ENCODE data around the gene EXTL2.
"Not testable (repeated sequence)": the region's sequence is repeated elsewhere in the genome, so short reads cannot be mapped to it uniquely, and the experiment has no call there.

The EXTL2 gene

GRCh38 chr1:100936194-100936967, 41.7 kb upstream of the EXTL2 start:
- no peak for TF ChIP-seq CTCF (IDR thresholded peaks at IDR 0.05; ENCODE audit: low read depth, low read length, missing control alignments)
- no peak overlapping the region for H3K4me3 ChIP-seq (replicated peaks; ENCODE audit: low read depth, low read length)
- DNase-seq (ENCODE audit: extremely low read depth, low read depth) = no peak

- not testable (repeated sequence) for H3K4me3 ChIP-seq (replicated peaks; ENCODE audit: low read depth, low read length); DNase-seq (ENCODE audit: extremely low read depth, low read depth)
Measured at GRCh38 chr1:100933555-100933954, 38.9 kb upstream of the EXTL2 start.

- DNase-seq (ENCODE audit: extremely low read depth, low read depth) = no peak
- TF ChIP-seq CTCF (IDR thresholded peaks at IDR 0.05; ENCODE audit: low read depth, low read length, missing control alignments) = no peak
- H3K4me3 ChIP-seq (replicated peaks; ENCODE audit: low read depth, low read length) = no peak overlapping the region
Measured at GRCh38 chr1:100931716-100932115, 37.1 kb upstream of the EXTL2 start.

- DNase-seq (ENCODE audit: extremely low read depth, low read depth) = no peak
- TF ChIP-seq CTCF (IDR thresholded peaks at IDR 0.05; ENCODE audit: low read depth, low read length, missing control alignments) = no peak
- no peak overlapping the region for H3K4me3 ChIP-seq (replicated peaks; ENCODE audit: low read depth, low read length)
Measured at GRCh38 chr1:100930494-100930893, 35.9 kb upstream of the EXTL2 start.

GRCh38 chr1:100928128-100928527, 33.5 kb upstream of the EXTL2 start:
- TF ChIP-seq CTCF (IDR thresholded peaks at IDR 0.05; ENCODE audit: low read depth, low read length, missing control alignments) = peak; percentile 20
- no peak for DNase-seq (ENCODE audit: extremely low read depth, low read depth)
- no peak overlapping the region for H3K4me3 ChIP-seq (replicated peaks; ENCODE audit: low read depth, low read length)

GRCh38 chr1:100927276-100927675, 32.6 kb upstream of the EXTL2 start:
- TF ChIP-seq CTCF (IDR thresholded peaks at IDR 0.05; ENCODE audit: low read depth, low read length, missing control alignments) = no peak
- H3K4me3 ChIP-seq (replicated peaks; ENCODE audit: low read depth, low read length) = no peak overlapping the region
- DNase-seq (ENCODE audit: extremely low read depth, low read depth) = no peak

GRCh38 chr1:100926240-100926639, 31.6 kb upstream of the EXTL2 start:
- H3K4me3 ChIP-seq (replicated peaks; ENCODE audit: low read depth, low read length) = no peak overlapping the region
- DNase-seq (ENCODE audit: extremely low read depth, low read depth) = no peak
- no peak for TF ChIP-seq CTCF (IDR thresholded peaks at IDR 0.05; ENCODE audit: low read depth, low read length, missing control alignments)
